AG04450 (cell line): ENCODE results near the gene REN. TPM values are rescaled to one million over a fixed set of nuclear protein-coding genes. Genes with fewer than 3 reads are reported as not detected.

ENCODE experiments used
- CTCF ChIA-PET: fragments of 300-600, 350-600 bp; formaldehyde crosslinking; extraction: SDS; loops from one replicate; lab custom pipeline; 2022; ENCODE audit warnings: antibody characterized with exemption, inconsistent platforms; lab: Charles Lee
- POLR2A ChIA-PET: fragments of 350-600 bp; formaldehyde crosslinking; extraction: SDS; loops from one replicate; lab custom pipeline; 2021; ENCODE audit warnings: antibody characterized with exemption, inconsistent platforms; lab: Yijun Ruan, JAX
- DNase-seq: peaks from one replicate; pipeline ENCODE4 v3.0.0-alpha.2; 2011; ENCODE audit warnings: low read depth, low spot score
- H3K27ac ChIP-seq: one replicate; pipeline ENCODE4 v1.5.1; 2012; ENCODE audit warnings: low read depth, low read length, control low read depth
- H3K27me3 ChIP-seq: one replicate; pipeline ENCODE4 v1.6.0; 2012; ENCODE audit warnings: low read length; ENCODE audit not compliant: control insufficient read depth, insufficient read depth
- H3K4me3 ChIP-seq: 2 replicates; pipeline ENCODE4 v1.5.1; 2011; ENCODE audit warnings: mild to moderate bottlenecking, low read depth, low read length, control low read depth
- H3K9me3 ChIP-seq: 2 replicates; pipeline ENCODE4 v1.5.1; 2012; ENCODE audit warnings: low read length; ENCODE audit not compliant: control insufficient read depth, insufficient read depth
- polyA minus RNA-seq: library from RNA; depleted of rRNA, polyadenylated mRNA; stranded (reverse); fragments of >200 nt; gene quantifications from 2 replicates; pipeline ENCODE4 v1.2.3, GENCODE V29; 2011; rRNA and poly(A)+ RNA removed
- polyA plus RNA-seq: library from polyadenylated mRNA; depleted of rRNA; stranded (reverse); fragments of >200 nt; gene quantifications from 2 replicates; pipeline ENCODE4 v1.2.3, GENCODE V29; 2011; rRNA removed
- TF ChIP-seq, protein P1 (sequence below): IDR thresholded peaks from 2 replicates; pipeline ENCODE4 v1.5.1; 2011; ENCODE audit warnings: low read depth, low read length, control low read depth, inconsistent platforms

REN gene
- polyA plus RNA-seq = 0.72 and 0.94 TPM in 2 replicates
- 0.23 TPM in 1 of 2 replicates, not detected in the other for polyA minus RNA-seq

GRCh38 chr1:204166219-204166618 lies at the start of gene REN:
REN (minus strand) TSS chr1:204166337; CDS start chr1:204166293, 44 bp downstream.
- CTCF ChIA-PET = interaction anchor here (0.8 to 13.8 kb wide), 7 partner anchors 19 to 231 kb away, joined by 3 to 212 read pairs (median 17); partner anchors contain the start of genes GOLT1A and PLEKHA6
- POLR2A ChIA-PET = no interaction called here
- Histone ChIP-seq H3K4me3 (no peak within 1 kb of the TSS), H3K9me3 (peaks cover 3% of the 10 kb centered on the region), H3K27me3 (peaks cover 2% of the 10 kb centered on the region), H3K27ac (no peak within 1 kb of the TSS)
- TF ChIP-seq, protein P1, sequence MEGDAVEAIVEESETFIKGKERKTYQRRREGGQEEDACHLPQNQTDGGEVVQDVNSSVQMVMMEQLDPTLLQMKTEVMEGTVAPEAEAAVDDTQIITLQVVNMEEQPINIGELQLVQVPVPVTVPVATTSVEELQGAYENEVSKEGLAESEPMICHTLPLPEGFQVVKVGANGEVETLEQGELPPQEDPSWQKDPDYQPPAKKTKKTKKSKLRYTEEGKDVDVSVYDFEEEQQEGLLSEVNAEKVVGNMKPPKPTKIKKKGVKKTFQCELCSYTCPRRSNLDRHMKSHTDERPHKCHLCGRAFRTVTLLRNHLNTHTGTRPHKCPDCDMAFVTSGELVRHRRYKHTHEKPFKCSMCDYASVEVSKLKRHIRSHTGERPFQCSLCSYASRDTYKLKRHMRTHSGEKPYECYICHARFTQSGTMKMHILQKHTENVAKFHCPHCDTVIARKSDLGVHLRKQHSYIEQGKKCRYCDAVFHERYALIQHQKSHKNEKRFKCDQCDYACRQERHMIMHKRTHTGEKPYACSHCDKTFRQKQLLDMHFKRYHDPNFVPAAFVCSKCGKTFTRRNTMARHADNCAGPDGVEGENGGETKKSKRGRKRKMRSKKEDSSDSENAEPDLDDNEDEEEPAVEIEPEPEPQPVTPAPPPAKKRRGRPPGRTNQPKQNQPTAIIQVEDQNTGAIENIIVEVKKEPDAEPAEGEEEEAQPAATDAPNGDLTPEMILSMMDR = no peak
- no peak for DNase-seq

GRCh38 chr1:204213668-204214662 lies 47.8 kb upstream of the REN start, which contains the start of gene GOLT1A:
GOLT1A (minus strand) TSS chr1:204213988; CDS start chr1:204213906, 82 bp downstream.
- TF ChIP-seq, protein P1 = peak; percentile 90
- Histone ChIP-seq H3K27ac (no peak within 1 kb of the TSS), H3K27me3 (peaks cover 3% of the 10 kb centered on the region), H3K9me3 (no peaks in the 10 kb centered on the region; the same call in 1 of the 2 replicates), H3K4me3 (peak within 1 kb of the TSS; percentile 31)
- CTCF ChIA-PET = interaction anchor here (0.5 to 7.7 kb wide), 48 partner anchors 8 to 453 kb away, joined by 3 to 195 read pairs (median 5); partner anchors contain the start of genes PLEKHA6 and REN
- peak; percentile 65 for DNase-seq
- POLR2A ChIA-PET = interaction anchor here (0.6 kb wide), 1 partner anchor 146 kb away, joined by 3 read pairs; the partner anchor contains the start of gene PLEKHA6

DNA sequence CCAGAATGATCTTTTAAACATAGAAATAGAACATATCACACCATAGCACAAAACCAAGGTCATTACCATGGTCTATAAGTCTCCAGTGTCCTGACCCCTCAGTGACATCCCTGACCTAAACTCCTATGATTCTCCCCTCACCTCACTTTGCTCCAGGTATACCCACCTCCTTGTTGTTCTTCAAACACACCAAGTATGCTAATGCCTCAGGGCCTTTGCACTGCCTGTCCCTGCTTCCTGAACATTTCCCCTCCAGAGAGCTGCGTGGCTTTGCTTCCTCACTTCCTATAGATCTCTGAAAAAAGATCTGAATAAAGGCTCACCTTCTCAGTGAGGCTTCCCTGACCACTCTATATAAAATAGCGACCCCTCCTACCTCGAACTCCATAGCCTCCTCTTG lies 46.6 kb upstream of the REN start:
- Histone ChIP-seq H3K9me3 (no peaks in the 10 kb centered on the region; the same call in 1 of the 2 replicates), H3K4me3 (no peak overlapping the region), H3K27me3 (peaks cover 3% of the 10 kb centered on the region), H3K27ac (no peak overlapping the region)
- CTCF ChIA-PET = interaction anchor here (7.7 kb wide), 1 partner anchor 149 kb away, joined by 195 read pairs; the partner anchor contains the start of gene PLEKHA6
- POLR2A ChIA-PET = no interaction called here
- DNase-seq = no peak
- TF ChIP-seq, protein P1 = no peak

- no peak overlapping the region for H3K27ac ChIP-seq
- H3K27me3 ChIP-seq = peaks cover 3% of the 10 kb centered on the region
- H3K9me3 ChIP-seq = no peaks in the 10 kb centered on the region; the same call in 1 of the 2 replicates
- H3K4me3 ChIP-seq = no peak overlapping the region
- no peak for DNase-seq
- CTCF ChIA-PET = interaction anchor here (0.6 to 3.8 kb wide), 6 partner anchors 48 to 242 kb away, joined by 3 to 37 read pairs (median 6); partner anchors contain the start of gene PLEKHA6
- TF ChIP-seq, protein P1 = no peak
- POLR2A ChIA-PET = no interaction called here
Measured at GRCh38 chr1:204211046-204211445, 44.9 kb upstream of the REN start.
